H1 (cell line): Measurements from ENCODE around the gene CHCHD3. TPM values are rescaled to one million over a fixed set of nuclear protein-coding genes. Genes with fewer than 3 reads are reported as not detected.

Source experiments
- CTCF ChIA-PET: fragments of 300-600 bp; sonication (Branson Sonifier 250); formaldehyde crosslinking; loops from one replicate; lab custom pipeline; 2021; ENCODE audit not compliant: partially characterized antibody; lab: Charles Lee
- POLR2A ChIA-PET: fragments of 300-600 bp; sonication (Branson Sonifier 250); formaldehyde crosslinking; loops from one replicate; lab custom pipeline; 2021; ENCODE audit warnings: inconsistent platforms; ENCODE audit not compliant: partially characterized antibody; lab: Charles Lee
- DNase-seq, 2 experiments: peaks; one replicate each; pipeline versions ENCODE4 v3.0.0 to v3.0.0-alpha.2; 2010 to 2022; ENCODE audit warnings: low spot score in 2 of 2, low read depth in 1 of 2, mixed read lengths in 1 of 2
- FAIRE-seq: peaks from 2 replicates; lab custom pipeline; 2011; peaks lifted over from hg19 to GRCh38; lab: Jason Lieb, UNC
- H2AFZ ChIP-seq: 2 replicates; pipeline ENCODE4 v1.8.1; 2012; ENCODE audit warnings: low read length, inconsistent platforms
- H2AK5ac ChIP-seq: 2 replicates; pipeline ENCODE4 v1.6.1; 2013; ENCODE audit warnings: low read depth, low read length
- H2BK120ac ChIP-seq: replicated peaks from 2 replicates; pipeline ENCODE3; 2013; ENCODE audit warnings: low read depth, low read length, inconsistent platforms
- H2BK12ac ChIP-seq: 2 replicates; pipeline ENCODE4 v1.6.1; 2013; ENCODE audit warnings: low read depth, low read length
- H2BK15ac ChIP-seq: 2 replicates; pipeline ENCODE4 v1.6.1; 2013; ENCODE audit warnings: low read length
- H2BK20ac ChIP-seq: 2 replicates; pipeline ENCODE4 v1.6.1; 2013; ENCODE audit warnings: low read length
- H2BK5ac ChIP-seq: 2 replicates; pipeline ENCODE4 v1.6.1; 2013; ENCODE audit warnings: low read depth, low read length
- H3K14ac ChIP-seq: 2 replicates; pipeline ENCODE4 v1.6.1; 2013; ENCODE audit warnings: inconsistent platforms; ENCODE audit not compliant: insufficient read length
- H3K18ac ChIP-seq: 2 replicates; pipeline ENCODE4 v1.6.1; 2013; ENCODE audit warnings: low read length; ENCODE audit errors: extremely low read depth
- H3K23ac ChIP-seq: 2 replicates; pipeline ENCODE4 v1.6.1; 2013; ENCODE audit warnings: inconsistent platforms; ENCODE audit not compliant: insufficient read length
- H3K23me2 ChIP-seq: 2 replicates; pipeline ENCODE4 v1.6.1; 2013; ENCODE audit warnings: low read depth, low read length
- H3K27ac ChIP-seq: 2 replicates; pipeline ENCODE4 v1.6.1; 2011; ENCODE audit warnings: low read depth, low read length, inconsistent platforms
- H3K27me3 ChIP-seq, 4 experiments: replicated peaks in 1 of 4; 1 replicate in 1 of 4; 2 replicates in 3 of 4; pipeline versions ENCODE4 v1.6.1 to v1.8.1; 2011 to 2013; ENCODE audit warnings: low read length in 3 of 4, mild to moderate bottlenecking in 3 of 4, inconsistent platforms in 2 of 4, mixed read lengths in 2 of 4, moderate library complexity in 1 of 4; ENCODE audit not compliant: control insufficient read depth in 3 of 4, insufficient read depth in 3 of 4; ENCODE audit errors: extremely low read depth in 1 of 4
- H3K36me3 ChIP-seq, 4 experiments: 2 replicates each; pipeline versions ENCODE4 v1.6.1 to v1.8.1; 2011 to 2013; ENCODE audit warnings: mild to moderate bottlenecking in 4 of 4, low read length in 3 of 4, moderate library complexity in 2 of 4, control low read depth in 1 of 4, inconsistent platforms in 1 of 4; ENCODE audit not compliant: insufficient read depth in 4 of 4, control insufficient read depth in 2 of 4
- H3K4ac ChIP-seq: replicated peaks from 2 replicates; pipeline ENCODE3; 2013; ENCODE audit warnings: low read length, low read depth, mixed read lengths, inconsistent platforms; ENCODE audit not compliant: insufficient read length
- H3K4me1 ChIP-seq, 4 experiments: replicated peaks in 1 of 4; 1 replicate in 1 of 4; 2 replicates in 3 of 4; pipeline versions ENCODE4 v1.6.1 to v1.8.1; 2011 to 2013; ENCODE audit warnings: low read length in 3 of 4, inconsistent platforms in 2 of 4, mixed read lengths in 1 of 4; ENCODE audit not compliant: insufficient read depth in 4 of 4, control insufficient read depth in 3 of 4
- H3K4me2 ChIP-seq, 2 experiments: 2 replicates each; pipeline versions ENCODE4 v1.6.1 to v1.8.1; 2011 to 2013; ENCODE audit warnings: low read depth in 2 of 2, low read length in 2 of 2, control low read depth in 1 of 2, inconsistent platforms in 1 of 2, mild to moderate bottlenecking in 1 of 2; ENCODE audit not compliant: insufficient read depth in 1 of 2
- H3K4me3 ChIP-seq, 4 experiments: fragments of 200-600, 300-600 bp in 1 of 4; sonication (generic), shearing (Covaris generic), sonication (Bioruptor Twin) in 1 of 4; 2 replicates each; pipeline versions ENCODE4 v1.5.1 to v1.8.1; 2011 to 2016; ENCODE audit warnings: low read length in 4 of 4, low read depth in 3 of 4, control low read depth in 2 of 4, inconsistent platforms in 2 of 4, mild to moderate bottlenecking in 2 of 4, mixed read lengths in 1 of 4, moderate library complexity in 1 of 4; ENCODE audit not compliant: insufficient read depth in 2 of 4; ENCODE audit errors: extremely low read depth in 1 of 4
- H3K56ac ChIP-seq: replicated peaks from 2 replicates; pipeline ENCODE3; 2013; ENCODE audit warnings: low read depth, mild to moderate bottlenecking, mixed read lengths, low read length, inconsistent platforms; ENCODE audit not compliant: insufficient read length
- H3K79me1 ChIP-seq: 2 replicates; pipeline ENCODE4 v1.6.1; 2013; ENCODE audit warnings: low read depth, low read length, control low read depth
- H3K79me2 ChIP-seq, 2 experiments: 2 replicates each; pipeline versions ENCODE4 v1.6.1 to v1.8.1; 2012 to 2013; ENCODE audit warnings: low read length in 2 of 2, mild to moderate bottlenecking in 2 of 2, inconsistent platforms in 1 of 2; ENCODE audit not compliant: insufficient read depth in 2 of 2, control insufficient read depth in 1 of 2
- H3K9ac ChIP-seq, 4 experiments: replicated peaks in 1 of 4; 1 replicate in 1 of 4; 2 replicates in 3 of 4; pipeline versions ENCODE4 v1.6.1 to v1.8.1; 2011 to 2013; ENCODE audit warnings: low read depth in 3 of 4, low read length in 3 of 4, control low read depth in 2 of 4, mild to moderate bottlenecking in 2 of 4, moderate library complexity in 2 of 4, inconsistent platforms in 1 of 4; ENCODE audit errors: extremely low read depth in 1 of 4
- H3K9me3 ChIP-seq, 2 experiments: 2 replicates each; pipeline versions ENCODE4 v1.6.1 to v1.8.1; 2012 to 2013; ENCODE audit warnings: mild to moderate bottlenecking in 2 of 2, moderate library complexity in 2 of 2, control low read depth in 1 of 2, inconsistent platforms in 1 of 2, low read depth in 1 of 2, low read length in 1 of 2, mixed read lengths in 1 of 2; ENCODE audit not compliant: insufficient read depth in 2 of 2
- H4K20me1 ChIP-seq, 2 experiments: replicated peaks in 1 of 2; 2 replicates each; pipeline versions ENCODE3 to v1.8.1; 2011 to 2013; ENCODE audit warnings: inconsistent platforms in 2 of 2, low read length in 2 of 2, mild to moderate bottlenecking in 1 of 2; ENCODE audit not compliant: insufficient read depth in 2 of 2, control insufficient read depth in 1 of 2
- H4K5ac ChIP-seq: 2 replicates; pipeline ENCODE4 v1.6.1; 2013; ENCODE audit warnings: low read length, low read depth, mixed read lengths, inconsistent platforms; ENCODE audit not compliant: insufficient read length
- H4K8ac ChIP-seq: 2 replicates; pipeline ENCODE4 v1.8.0; 2013; ENCODE audit warnings: mild to moderate bottlenecking, moderate library complexity, low read length, inconsistent platforms; ENCODE audit not compliant: insufficient read depth; ENCODE audit errors: extremely low read depth
- H4K91ac ChIP-seq: replicated peaks from 2 replicates; pipeline ENCODE3; 2013; ENCODE audit warnings: low read length, mixed read lengths, inconsistent platforms; ENCODE audit not compliant: insufficient read length
- CEBPB ChIP-seq: IDR thresholded peaks from 2 replicates; pipeline ENCODE4 v1.6.1; 2012; ENCODE audit warnings: low read depth, low read length
- EZH2 ChIP-seq: fragments of 200-600 bp; sonication (generic); IDR thresholded peaks from 2 replicates; pipeline ENCODE4 v1.7.1; 2012; ENCODE audit warnings: low read depth, mild to moderate bottlenecking, moderate library complexity, low read length, inconsistent platforms; ENCODE audit not compliant: severe bottlenecking
- FOSL1 ChIP-seq: IDR thresholded peaks from 2 replicates; pipeline ENCODE4 v1.6.1; 2011; ENCODE audit warnings: mild to moderate bottlenecking, low read depth, low read length, moderate library complexity; ENCODE audit not compliant: insufficient read depth
- HDAC6 ChIP-seq: IDR thresholded peaks from one replicate; pipeline ENCODE4 v1.7.1; 2012; ENCODE audit warnings: low read depth, mild to moderate bottlenecking, inconsistent platforms, low read length, moderate library complexity
- PHF8 ChIP-seq: fragments of 200-600 bp; sonication (generic); conservative IDR thresholded peaks from 2 replicates; pipeline ENCODE4 v1.7.1; 2012; ENCODE audit warnings: low read depth, mild to moderate bottlenecking, inconsistent platforms, low read length, moderate library complexity
- POLR2AphosphoS5 ChIP-seq: IDR thresholded peaks from 2 replicates; pipeline ENCODE4 v1.6.1; 2011; ENCODE audit warnings: low read depth, low read length
- RAD21 ChIP-seq, 2 experiments: IDR thresholded peaks in 1 of 2; conservative IDR thresholded peaks in 1 of 2; 2 replicates each; pipeline ENCODE4 v1.6.1; 2011; ENCODE audit warnings: low read depth in 2 of 2, low read length in 2 of 2, improper control_type of control experiment in 1 of 2, inconsistent platforms in 1 of 2, mild to moderate bottlenecking in 1 of 2, moderate library complexity in 1 of 2
- SIN3A ChIP-seq, 2 experiments: IDR thresholded peaks in 1 of 2; conservative IDR thresholded peaks in 1 of 2; 2 replicates each; pipeline ENCODE4 v1.6.1; 2011 to 2012; ENCODE audit warnings: low read length in 2 of 2, improper control_type of control experiment in 1 of 2, low read depth in 1 of 2, mild to moderate bottlenecking in 1 of 2
- SP2 ChIP-seq: IDR thresholded peaks from 2 replicates; pipeline ENCODE4 v1.6.1; 2012; ENCODE audit warnings: mild to moderate bottlenecking, low read length, inconsistent platforms
- SUZ12 ChIP-seq: fragments of 200-600 bp; sonication (generic); IDR thresholded peaks from 2 replicates; pipeline ENCODE4 v1.6.1; 2012; ENCODE audit warnings: mild to moderate bottlenecking, inconsistent platforms, low read length, moderate library complexity, mixed read lengths
- ZNF274 ChIP-seq: IDR thresholded peaks from 2 replicates; pipeline ENCODE4 v1.7.0; 2012; ENCODE audit warnings: low read length, borderline replicate concordance; ENCODE audit errors: extremely low read depth
- WGBS, 2 experiments: shearing (Covaris generic) in 1 of 2; methylation state at CpG; one replicate each; pipeline versions ENCODE4 v1.1.6 to v1.1.7; 2013 to 2015; ENCODE audit warnings: low lambda C conversion rate in 2 of 2, mixed read lengths in 2 of 2, inconsistent platforms in 1 of 2, low coverage in 1 of 2, missing lambda C conversion rate in 1 of 2; ENCODE audit not compliant: insufficient replicate concordance in 2 of 2, insufficient coverage in 1 of 2, insufficient read length in 1 of 2; ENCODE audit errors: extremely low coverage in 1 of 2, missing lambda C conversion rate in 1 of 2; 5-methylcytosine and 5-hydroxymethylcytosine counted together
- polyA plus RNA-seq, 7 experiments: library from polyadenylated mRNA; depleted of rRNA in 3 of 7; stranded (reverse) in 5 of 7; unstranded in 2 of 7; fragments of >200 nt in 5 of 7; fragments of 200-250 nt in 2 of 7; gene quantifications; 1 replicate in 5 of 7; 2 replicates in 1 of 7; 4 replicates in 1 of 7; pipeline versions ENCODE4 v1.2.1 to v1.2.3, GENCODE V29; 2011 to 2013; ENCODE audit warnings: missing spikeins in 2 of 7, mixed read lengths in 2 of 7
- total RNA-seq: library from RNA; stranded (reverse); fragmentation: NEBNext Ultra II Directional; extraction: Animal tissue kit (Norgen Biotek cat#: 25700); gene quantifications from 2 replicates; pipeline ENCODE4 v1.2.1, GENCODE V29; 2021

Gene CHCHD3
- total and polyA plus RNA-seq, 2 of the 8 experiments (the other 6 are each of a cell fraction or from before 2014, with no cell fraction given), result 42.9 to 137 TPM

- Histone ChIP-seq H3K23ac (no peak overlapping the region), H4K5ac (no peak overlapping the region), H2BK15ac (no peak overlapping the region), H3K9ac (no peak overlapping the region), H3K79me1 (no peaks in the 10 kb centered on the region; the same call in 1 of the 2 replicates), H3K9me3 (0 out of 4 replicates have a peak, but pooled peaks cover 0 to 3% of the 10 kb centered on the region in 2 experiments), H3K27ac (no peak overlapping the region), H4K8ac (no peak overlapping the region), H3K79me2 (peaks cover 0 to 11% of the 10 kb centered on the region in 2 experiments; a peak in 1 of 4 replicates), H3K56ac (peak overlapping the region; percentile 73), H2BK20ac (no peak overlapping the region), H2BK120ac (no peak overlapping the region), H3K4me2 (no peak overlapping the region), H2BK5ac (no peak overlapping the region), H3K4me1 (no peaks in the 10 kb centered on the region), H3K36me3 (no peaks in the 10 kb centered on the region), H3K4ac (no peak overlapping the region), H2AK5ac (no peak overlapping the region), H3K4me3 (no peak overlapping the region), H3K18ac (no peak overlapping the region), H3K23me2 (peaks cover 2% of the 10 kb centered on the region; the same call in 1 of the 2 replicates), H4K20me1 (no peaks in the 10 kb centered on the region), H4K91ac (no peak overlapping the region), H2AFZ (no peak overlapping the region), H3K27me3 (no peaks in the 10 kb centered on the region), H2BK12ac (no peak overlapping the region)
- CTCF ChIA-PET, result interaction anchor here (0.6 kb wide), 1 partner anchor 46 kb away, joined by 3 read pairs; no protein-coding TSS in a partner anchor
- DNase-seq, result no peak
- 95% methylated on average over 1 of the region's 1 CpG; no CpG with 5 or more reads in 1 of the 2 experiments for WGBS, 2 experiments
- no peak for FAIRE-seq
- TF ChIP-seq FOSL1 (no peak), SIN3A (conservative IDR thresholded peaks at IDR 0.05 in 1 of 2, IDR thresholded peaks at IDR 0.05 in 1 of 2; ENCODE audit: low read depth in 1 of 2, low read length in 2 of 2) (no peak), CEBPB (no peak), PHF8 (no peak), POLR2AphosphoS5 (no peak), SP2 (no peak), HDAC6 (no peak), ZNF274 (no peak), RAD21 (IDR thresholded peaks at IDR 0.05 in 1 of 2, conservative IDR thresholded peaks at IDR 0.05 in 1 of 2; ENCODE audit: low read depth in 2 of 2, low read length in 2 of 2) (no peak), EZH2 (no peak), SUZ12 (no peak)
- TF ChIP-seq, all 59 proteins: peak for 0
- POLR2A ChIA-PET, result interaction anchor here (0.9 kb wide), 1 partner anchor 10 kb away, joined by 4 read pairs; no protein-coding TSS in a partner anchor
- H3K14ac ChIP-seq, result no peak overlapping the region
These were observed 215.3 kb downstream of the CHCHD3 start for GRCh38 chr7:132866551-132866950.
